ENCODE measurements around the gene CHMP3.
"Not testable (repeated sequence)": the region's sequence is repeated elsewhere in the genome, so short reads cannot be mapped to it uniquely, and the experiment has no call there.

The CHMP3 gene

GRCh38 chr2:86549440-86549839, 13.8 kb downstream of the CHMP3 start:
- not testable (repeated sequence) for DNase-seq

- not testable (repeated sequence) for DNase-seq
Observed at GRCh38 chr2:86548913-86549396, 14.3 kb downstream of the CHMP3 start.

- not testable (repeated sequence) for DNase-seq
Observed at GRCh38 chr2:86548165-86548912, 14.9 kb downstream of the CHMP3 start.

- not testable (repeated sequence) for DNase-seq
Observed at GRCh38 chr2:86545296-86545924, 17.8 kb downstream of the CHMP3 start.

GRCh38 chr2:86544278-86545099, 18.8 kb downstream of the CHMP3 start:
- not testable (repeated sequence) for DNase-seq

- no peak for DNase-seq
Observed at GRCh38 chr2:86543793-86544192, 19.4 kb downstream of the CHMP3 start.

GRCh38 chr2:86543335-86543734, 19.9 kb downstream of the CHMP3 start:
- DNase-seq, result no peak

- DNase-seq, result no peak
Observed at GRCh38 chr2:86542814-86543213, 20.4 kb downstream of the CHMP3 start.

- DNase-seq, result no peak
Observed at GRCh38 chr2:86541334-86541733, 21.9 kb downstream of the CHMP3 start.

GRCh38 chr2:86533589-86533988, 29.7 kb downstream of the CHMP3 start:
- no peak for DNase-seq

GRCh38 chr2:86525421-86526340, 37.6 kb downstream of the CHMP3 start:
- DNase-seq, result no peak

GRCh38 chr2:86523491-86523890, 39.8 kb downstream of the CHMP3 start:
- no peak for DNase-seq

- no peak for DNase-seq
Observed at GRCh38 chr2:86522711-86523110, 40.5 kb downstream of the CHMP3 start.

- DNase-seq, result no peak
Observed at GRCh38 chr2:86521922-86522321, 41.3 kb downstream of the CHMP3 start.

- no peak for DNase-seq
Observed at GRCh38 chr2:86520153-86520552, 43.1 kb downstream of the CHMP3 start.

- DNase-seq, result no peak
Observed at GRCh38 chr2:86519349-86519748, 43.9 kb downstream of the CHMP3 start.

GRCh38 chr2:86518481-86518880, 44.8 kb downstream of the CHMP3 start:
- DNase-seq, result no peak

- no peak for DNase-seq
Observed at GRCh38 chr2:86513948-86514660, 49.1 kb downstream of the CHMP3 start.

GRCh38 chr2:86512892-86513291, 50.4 kb downstream of the CHMP3 start:
- no peak for DNase-seq

GRCh38 chr2:86512034-86512433, 51.2 kb downstream of the CHMP3 start:
- no peak for DNase-seq

GRCh38 chr2:86510436-86510933, 52.8 kb downstream of the CHMP3 start:
- DNase-seq, result no peak
